Astrocyte (in vitro differentiated cells and primary cell): ENCODE results near the gene DLGAP4.

Experiments
- CTCF ChIP-seq: IDR thresholded peaks from 2 replicates; pipeline ENCODE4 v1.5.1; 2011; ENCODE audit warnings: low read depth, mild to moderate bottlenecking, inconsistent platforms, low read length, moderate library complexity; ENCODE audit not compliant: insufficient read depth
- EZH2 ChIP-seq: IDR thresholded peaks from 2 replicates; pipeline ENCODE4 v1.6.1; 2012; ENCODE audit warnings: mild to moderate bottlenecking, low read length, inconsistent platforms; ENCODE audit not compliant: insufficient read depth

GRCh38 chr20:36309643-36310042 is 3.5 kb downstream of the DLGAP4 start:
- TF ChIP-seq CTCF, result no peak
- TF ChIP-seq EZH2, result no peak
